Sciatic nerve (tissue), 2 donors: ENCODE results near the gene AJM1. TPM values are rescaled to one million over a fixed set of nuclear protein-coding genes. Genes with fewer than 3 reads are reported as not detected.
"Not testable (repeated sequence)": the region's sequence is repeated elsewhere in the genome, so short reads cannot be mapped to it uniquely, and the experiment has no call there.

Source experiments
- ATAC-seq: fragments of 200-7000 bp; cut with Tn5 transposase; one replicate; pipeline ENCODE4 v1.9.1; 2020; ENCODE audit warnings: mild to moderate bottlenecking, moderate library complexity
- DNase-seq: peaks from one replicate; pipeline ENCODE4 v3.0.0-alpha.2; 2020; ENCODE audit warnings: low spot score
- intact Hi-C: fragments of 100-400 bp; cut with DNase I; formaldehyde crosslinking; loops from one replicate; pipeline ENCODE4 v1.14.2; 2022
- total RNA-seq: library from RNA; stranded (reverse); fragmentation: NEBNext Ultra II Directional; extraction: Animal tissue kit (Norgen Biotek cat#: 25700); gene quantifications from one replicate; pipeline ENCODE4 v1.2.1, GENCODE V29; 2021
- donor health status: DM: no; HTN: no; CAD: no.
- donor health status: DM: no; HTN: no; CAD: no.

The AJM1 gene
- total RNA-seq, 1 donor from 2014 or later = 3.1 TPM

DNA sequence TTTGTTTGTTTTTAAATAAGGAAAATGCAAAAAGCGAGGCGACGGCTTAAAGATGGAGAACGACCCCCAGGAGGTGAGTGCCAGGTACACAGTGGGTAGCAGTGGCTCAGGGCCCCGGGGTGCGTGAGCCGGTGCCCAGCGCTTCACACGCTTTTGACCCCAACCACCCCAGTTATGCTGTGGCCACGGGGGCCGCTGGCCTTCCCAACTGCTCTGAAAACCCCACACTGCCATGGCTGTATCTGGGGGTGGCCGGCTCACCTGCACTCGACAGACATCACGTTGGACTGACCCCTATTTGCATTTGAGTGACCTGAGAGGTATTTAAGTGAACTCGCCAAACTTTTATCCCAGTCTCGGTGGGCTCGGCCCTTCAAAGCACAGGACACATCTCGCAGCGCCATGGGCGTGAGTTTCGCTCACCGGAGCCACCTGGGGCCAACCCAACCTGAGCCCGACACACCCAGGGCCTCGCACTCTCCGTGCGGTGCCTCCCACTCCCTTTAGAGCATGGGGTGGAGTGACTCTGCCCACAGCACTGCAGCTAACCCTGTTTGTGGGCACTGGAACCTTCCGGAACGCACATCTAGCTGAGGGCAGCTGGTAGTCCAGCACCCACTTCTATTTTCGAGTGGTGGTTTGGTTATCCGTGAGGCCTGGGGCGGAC, 13.7 kb upstream of the AJM1 start:
- DNase-seq (no peak), ATAC-seq (no peak)
- intact Hi-C loops = no loop called here

DNA sequence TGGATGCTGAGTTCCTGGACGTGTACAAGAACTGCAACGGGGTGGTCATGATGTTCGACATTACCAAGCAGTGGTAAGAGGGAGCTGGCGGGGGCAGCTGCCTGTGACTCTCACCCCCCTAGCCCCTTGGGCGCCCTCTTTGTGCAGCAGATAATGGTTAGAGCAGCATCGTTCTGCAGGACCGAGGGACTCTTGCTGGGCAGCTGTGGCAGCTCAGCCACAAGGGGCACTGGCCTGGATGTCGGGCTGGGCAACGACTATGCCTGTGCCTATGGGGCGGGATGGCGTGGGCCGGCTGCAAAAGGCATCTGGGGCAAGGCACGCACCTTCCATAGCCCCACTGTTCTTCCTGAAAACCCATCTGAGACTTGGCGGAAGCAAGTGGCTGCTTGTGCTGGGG, 12.9 kb upstream of the AJM1 start:
- ATAC-seq (no peak), DNase-seq (no peak)
- intact Hi-C loops = no loop called here

DNA sequence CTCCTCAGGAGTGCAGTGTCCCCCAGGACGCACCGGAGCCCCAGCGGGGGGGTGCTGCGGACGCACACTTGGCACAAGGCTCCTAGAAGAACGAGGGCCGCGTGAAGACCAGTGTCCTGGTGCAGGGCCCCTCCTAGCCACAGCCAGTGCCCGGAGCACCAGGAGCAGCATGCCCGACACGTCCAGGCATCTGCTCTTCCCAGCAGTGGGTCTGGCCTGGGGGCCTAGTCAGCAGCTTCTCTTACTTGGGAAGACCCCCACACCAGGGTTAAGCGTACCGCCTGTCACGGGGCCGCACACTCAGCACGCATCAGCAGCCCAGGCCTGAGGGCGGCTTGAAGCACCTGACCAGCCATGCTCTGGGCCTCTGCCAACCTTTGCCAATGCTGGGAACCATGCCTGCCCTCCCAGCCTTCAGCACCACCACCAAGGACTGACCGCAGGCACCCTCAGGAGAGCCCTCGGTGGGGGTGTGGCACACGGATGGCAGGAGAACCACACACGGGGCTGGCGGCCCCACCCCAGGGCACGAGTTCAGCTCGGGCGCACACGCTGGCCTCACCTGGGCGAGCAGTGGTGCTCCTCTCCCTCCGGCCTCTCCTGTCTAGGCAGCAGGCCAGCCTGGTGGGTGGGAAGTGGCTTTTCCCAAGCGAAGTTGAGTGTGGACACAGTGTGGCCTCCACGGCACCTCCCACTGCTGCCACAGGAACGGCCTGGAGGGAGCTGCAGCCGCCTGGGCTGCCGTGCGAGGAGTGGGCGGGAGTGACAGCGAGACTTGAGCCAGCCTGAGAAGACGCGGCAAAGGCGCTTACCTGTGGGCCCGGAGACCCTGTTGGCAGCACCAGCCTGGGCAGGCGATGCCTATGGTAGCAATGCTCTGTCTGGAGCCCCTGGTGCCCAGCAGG, 12.0 kb upstream of the AJM1 start:
- no peak for DNase-seq
- peak; percentile 9 for ATAC-seq
- intact Hi-C loops = no loop called here

DNA sequence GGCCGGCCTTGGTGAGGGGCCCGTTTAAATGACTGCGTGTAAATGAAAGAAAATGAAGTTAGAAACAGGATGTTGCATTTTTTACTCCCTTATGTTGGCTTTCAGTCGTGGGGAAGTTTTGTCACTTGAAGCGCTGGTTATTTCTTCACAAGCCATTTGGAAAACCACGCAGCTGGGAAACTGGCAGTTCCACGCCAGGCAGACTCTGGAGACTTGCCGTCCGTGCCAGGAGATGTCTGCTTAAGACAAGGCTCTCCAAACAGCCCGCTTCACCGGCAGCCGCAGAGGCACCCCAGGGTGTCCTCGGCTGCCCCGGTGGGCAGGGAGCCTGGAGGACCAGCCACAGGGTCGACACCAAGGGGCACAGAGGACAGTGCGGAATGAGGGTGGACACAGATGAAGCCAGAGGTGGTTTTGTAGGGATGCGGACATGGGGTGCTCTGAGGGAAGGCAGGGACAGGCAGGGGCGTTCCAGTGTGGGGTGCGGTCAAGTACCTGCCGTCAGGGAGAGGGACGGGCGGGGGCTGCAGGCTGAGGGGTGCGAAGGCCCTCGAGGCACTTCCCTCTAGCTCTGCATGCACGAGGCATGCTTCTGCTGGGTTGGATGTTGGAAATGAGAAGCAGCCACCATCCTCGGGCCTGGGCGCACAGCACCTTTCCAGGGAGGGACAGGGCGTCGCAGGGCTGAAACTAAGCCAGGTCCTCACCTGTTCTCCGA, 11.1 kb upstream of the AJM1 start:
- no peak for ATAC-seq
- intact Hi-C loops = no loop called here
- DNase-seq = no peak

DNA sequence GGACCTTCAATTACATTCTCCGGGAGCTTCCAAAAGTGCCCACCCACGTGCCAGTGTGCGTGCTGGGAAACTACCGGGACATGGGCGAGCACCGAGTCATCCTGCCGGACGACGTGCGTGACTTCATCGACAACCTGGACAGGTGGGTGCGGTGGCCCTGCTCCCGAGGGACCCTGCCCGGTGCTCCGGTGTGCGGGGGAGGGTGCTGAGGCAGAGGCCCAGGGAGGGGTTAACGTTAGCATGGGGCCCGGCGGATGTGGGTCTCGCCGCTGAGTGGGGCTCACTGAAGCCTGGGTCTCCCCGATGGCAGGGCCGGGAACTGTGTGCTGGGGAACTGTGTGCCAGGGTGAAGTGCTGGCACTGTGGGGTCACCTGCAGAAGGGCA, 10.6 kb upstream of the AJM1 start:
- intact Hi-C loops = no loop called here
- no peak for DNase-seq
- no peak for ATAC-seq

DNA sequence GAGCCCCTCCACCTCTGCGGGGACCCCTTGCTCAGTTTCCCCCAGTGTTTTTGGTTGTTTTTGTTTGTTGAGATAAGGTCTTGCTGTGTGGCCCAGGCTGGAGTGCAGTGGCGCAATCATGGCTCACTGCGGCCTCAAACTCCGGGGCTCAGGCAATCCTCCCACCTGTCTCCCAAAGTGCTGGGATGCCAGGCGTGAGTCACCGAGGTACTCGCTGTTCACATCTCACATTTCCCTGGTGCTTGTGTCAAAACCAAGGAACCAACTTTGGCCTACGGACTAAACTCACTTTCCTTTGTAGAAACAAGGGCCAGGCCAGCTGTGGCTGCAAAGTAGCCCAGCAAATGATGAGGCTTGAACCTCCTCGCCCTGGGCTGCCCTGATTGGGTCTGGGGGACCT, 9.7 kb upstream of the AJM1 start:
- intact Hi-C loops = no loop called here
- DNase-seq (no peak), ATAC-seq (no peak)

DNA sequence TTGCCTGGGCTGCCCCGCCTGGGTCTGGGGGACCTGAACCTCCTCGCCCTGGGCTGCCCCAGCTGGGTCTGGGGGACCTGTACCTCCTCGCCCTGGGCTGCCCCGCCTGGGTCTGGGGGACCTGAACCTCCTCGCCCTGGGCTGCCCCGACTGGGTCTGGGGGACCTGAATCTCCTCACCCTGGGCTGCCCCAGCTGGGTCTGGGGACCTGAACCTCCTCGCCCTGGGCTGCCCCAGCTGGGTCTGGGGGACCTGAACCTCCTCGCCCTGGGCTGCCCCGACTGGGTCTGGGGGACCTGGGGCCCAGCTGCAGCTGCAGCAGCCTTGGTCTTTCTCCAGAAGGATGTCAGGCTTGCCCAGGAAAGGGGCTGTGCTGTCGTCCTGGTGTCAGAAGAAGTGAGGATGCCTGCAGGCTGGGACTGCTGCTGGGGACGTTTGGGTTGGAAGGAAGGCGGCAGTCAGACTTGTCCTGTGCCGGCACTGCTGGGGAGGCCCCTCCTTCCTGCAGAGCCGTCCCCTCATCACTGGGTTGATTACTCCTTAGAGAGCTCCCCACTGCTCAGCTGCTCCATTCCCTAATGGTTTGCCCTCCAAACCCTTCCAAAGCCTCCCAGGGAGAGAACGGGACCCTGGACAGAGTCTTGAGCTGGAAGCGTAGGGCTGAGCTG, 8.8 kb upstream of the AJM1 start:
- ATAC-seq, DNase-seq, intact Hi-C loops: not testable (repeated sequence)

DNA sequence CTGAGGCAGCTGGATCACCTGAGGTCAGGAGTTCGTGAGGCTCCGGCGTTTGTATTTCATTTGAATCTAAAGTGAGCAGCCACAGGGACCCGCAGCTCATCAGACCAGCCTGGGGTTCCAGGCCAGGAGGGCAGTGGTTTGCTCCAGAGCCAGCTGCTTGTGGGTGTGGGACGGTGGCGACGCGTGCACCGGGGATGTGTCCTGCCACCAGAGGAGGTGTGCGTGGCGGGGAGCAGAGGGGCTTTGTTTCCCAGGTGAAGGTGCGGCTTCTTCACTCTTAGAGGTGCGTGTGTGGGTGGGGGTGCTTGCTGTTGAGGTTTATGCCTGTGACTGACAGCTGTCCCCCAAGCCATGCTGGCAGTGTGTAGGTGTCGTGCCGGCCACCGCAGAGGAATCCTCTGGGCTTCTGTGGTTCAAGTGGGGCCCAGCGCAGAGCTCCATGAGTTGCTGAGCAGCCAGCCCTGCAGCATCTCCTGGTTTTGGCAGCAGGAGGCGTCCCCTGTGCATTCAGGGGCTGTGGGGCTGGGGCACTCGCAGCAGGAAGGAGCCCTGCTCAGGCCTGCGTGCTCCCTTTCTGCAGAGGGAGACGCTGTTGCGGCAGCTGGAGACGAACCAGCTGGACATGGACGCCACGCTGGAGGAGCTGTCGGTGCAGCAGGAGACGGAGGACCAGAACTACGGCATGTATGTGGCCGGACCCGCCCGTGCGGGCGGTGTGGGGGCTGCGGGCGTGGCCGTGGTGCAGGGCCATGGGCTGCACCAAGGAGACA, 6.9 kb upstream of the AJM1 start:
- intact Hi-C loops = no loop called here
- DNase-seq = no peak

DNA sequence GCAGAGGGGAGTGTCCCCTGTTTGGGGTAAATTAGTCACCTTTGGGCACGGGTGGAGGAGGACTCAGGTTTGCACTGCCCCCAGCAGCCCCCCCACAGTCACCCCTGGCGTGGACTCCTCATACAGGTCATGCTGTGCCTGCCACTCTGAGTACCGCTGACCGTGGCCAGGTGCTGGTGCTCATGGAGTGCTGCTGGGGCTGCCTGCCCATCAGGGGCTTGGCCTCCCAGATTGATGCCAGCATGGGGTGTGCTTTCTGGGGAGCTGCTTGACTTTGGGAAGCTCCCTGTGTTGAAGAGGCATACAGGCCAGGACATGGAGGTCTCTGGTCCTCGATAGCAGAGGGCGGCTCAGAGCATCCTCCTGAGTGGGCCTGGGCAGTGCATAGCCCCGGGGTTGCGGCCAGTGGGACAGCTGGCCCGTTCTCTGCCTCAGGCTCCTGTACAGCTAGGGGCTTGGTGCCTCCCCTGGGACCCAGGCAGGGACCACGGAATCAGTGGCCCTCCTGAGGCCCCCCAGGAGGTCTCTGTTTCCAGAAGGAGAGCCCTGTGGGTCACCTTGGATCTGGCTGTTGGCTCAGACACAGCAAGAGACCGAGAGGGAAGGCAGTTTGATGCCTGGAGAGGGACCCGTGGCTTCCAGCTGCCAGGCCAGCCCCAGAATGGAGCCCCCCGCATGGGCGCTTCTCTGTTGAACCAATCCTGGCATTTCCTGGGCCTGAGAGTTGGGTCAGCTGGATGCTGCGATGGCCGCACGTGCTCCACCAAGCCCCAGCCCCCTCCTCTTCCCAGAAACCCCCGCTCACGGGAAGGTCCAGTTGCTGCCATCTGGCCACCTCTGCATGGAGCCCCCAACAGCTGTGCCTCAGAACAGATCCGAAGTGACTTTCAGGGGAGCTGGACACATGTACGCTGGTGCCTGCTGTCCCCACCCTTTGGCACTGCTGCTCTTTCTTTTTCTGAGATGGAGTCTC, 6.1 kb upstream of the AJM1 start:
- intact Hi-C loops = no loop called here
- no peak for ATAC-seq
- no peak for DNase-seq

More for the DNA sequence above, 6.9 kb upstream of the AJM1 start:
- no peak for ATAC-seq

DNA sequence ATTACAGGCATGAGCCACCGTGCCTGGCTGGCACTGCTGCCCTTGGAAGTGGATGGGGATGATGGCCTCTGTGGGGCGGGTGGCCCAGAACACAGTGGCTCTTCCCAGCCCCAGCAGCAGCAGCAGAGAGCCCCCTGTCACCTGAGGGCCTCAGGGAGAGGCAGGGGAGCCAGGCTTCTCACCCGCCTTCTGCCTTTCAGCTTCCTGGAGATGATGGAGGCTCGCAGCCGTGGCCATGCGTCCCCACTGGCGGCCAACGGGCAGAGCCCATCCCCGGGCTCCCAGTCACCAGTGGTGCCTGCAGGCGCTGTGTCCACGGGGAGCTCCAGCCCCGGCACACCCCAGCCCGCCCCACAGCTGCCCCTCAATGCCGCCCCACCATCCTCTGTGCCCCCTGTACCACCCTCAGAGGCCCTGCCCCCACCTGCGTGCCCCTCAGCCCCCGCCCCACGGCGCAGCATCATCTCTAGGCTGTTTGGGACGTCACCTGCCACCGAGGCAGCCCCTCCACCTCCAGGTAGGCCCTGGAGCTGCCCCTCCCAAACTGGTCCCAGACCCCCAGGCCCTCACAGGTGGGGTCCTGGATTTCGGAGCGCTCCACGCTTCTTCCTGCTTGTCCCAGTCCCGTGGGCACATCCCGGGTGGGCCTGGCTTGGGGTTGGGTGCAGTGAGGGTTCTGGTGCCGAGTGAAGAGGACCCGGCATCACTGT, 5.0 kb upstream of the AJM1 start:
- intact Hi-C loops = no loop called here
- DNase-seq (no peak), ATAC-seq (no peak)

DNA sequence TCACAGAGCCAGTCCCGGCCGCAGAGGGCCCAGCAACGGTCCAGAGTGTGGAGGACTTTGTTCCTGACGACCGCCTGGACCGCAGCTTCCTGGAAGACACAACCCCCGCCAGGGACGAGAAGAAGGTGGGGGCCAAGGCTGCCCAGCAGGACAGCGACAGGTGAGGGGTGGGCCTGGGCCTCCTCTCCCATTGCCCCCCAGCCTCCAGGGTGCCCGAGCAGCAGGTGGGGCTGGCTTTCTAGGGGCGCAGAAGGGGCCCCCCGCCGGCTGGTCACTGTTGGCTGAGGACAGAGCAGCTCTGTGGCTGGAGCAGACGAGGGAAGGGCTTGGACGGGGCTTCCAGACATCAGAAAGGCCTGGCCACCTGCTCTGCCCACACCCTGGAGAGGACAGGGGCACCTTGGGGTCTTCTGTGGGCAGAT, 4.4 kb upstream of the AJM1 start:
- DNase-seq, ATAC-seq, intact Hi-C loops: not testable (repeated sequence)

DNA sequence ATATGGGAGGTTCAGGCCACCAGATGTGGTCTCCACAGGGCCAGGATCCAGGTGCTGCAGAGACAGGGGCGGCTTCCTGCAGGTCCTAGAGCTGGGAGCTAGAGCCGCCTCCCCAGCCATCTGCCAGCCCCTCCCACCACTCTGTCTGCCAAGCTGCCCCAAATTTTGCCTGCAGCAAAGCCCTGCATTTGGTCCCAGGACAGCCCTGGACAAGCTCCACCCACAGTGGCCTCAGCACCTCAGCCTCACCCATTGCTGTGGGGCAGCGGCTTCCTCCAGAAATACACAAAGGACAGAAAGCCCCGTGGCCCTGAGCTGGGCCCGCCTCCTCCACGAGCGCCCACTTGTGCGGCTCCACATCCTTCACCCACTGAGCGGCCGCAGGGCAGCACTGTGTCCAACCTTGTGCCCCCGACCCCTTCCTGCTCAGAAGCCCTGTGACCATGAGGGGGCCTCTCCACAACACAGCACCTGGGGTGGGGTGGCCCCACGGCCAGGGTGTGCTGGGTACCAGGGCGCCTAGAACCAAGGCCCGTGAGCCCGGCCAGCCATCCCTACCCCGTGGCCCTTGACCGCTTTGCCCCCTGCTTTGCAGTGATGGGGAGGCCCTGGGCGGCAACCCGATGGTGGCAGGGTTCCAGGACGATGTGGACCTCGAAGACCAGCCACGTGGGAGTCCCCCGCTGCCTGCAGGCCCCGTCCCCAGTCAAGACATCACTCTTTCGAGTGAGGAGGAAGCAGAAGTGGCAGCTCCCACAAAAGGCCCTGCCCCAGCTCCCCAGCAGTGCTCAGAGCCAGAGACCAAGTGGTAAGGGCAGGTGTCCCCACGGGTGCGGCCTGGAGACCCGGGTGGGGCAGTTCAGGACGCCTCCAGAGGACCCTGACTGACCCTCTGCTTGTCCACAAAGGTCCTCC, 3.7 kb upstream of the AJM1 start:
- intact Hi-C loops = no loop called here

DNA sequence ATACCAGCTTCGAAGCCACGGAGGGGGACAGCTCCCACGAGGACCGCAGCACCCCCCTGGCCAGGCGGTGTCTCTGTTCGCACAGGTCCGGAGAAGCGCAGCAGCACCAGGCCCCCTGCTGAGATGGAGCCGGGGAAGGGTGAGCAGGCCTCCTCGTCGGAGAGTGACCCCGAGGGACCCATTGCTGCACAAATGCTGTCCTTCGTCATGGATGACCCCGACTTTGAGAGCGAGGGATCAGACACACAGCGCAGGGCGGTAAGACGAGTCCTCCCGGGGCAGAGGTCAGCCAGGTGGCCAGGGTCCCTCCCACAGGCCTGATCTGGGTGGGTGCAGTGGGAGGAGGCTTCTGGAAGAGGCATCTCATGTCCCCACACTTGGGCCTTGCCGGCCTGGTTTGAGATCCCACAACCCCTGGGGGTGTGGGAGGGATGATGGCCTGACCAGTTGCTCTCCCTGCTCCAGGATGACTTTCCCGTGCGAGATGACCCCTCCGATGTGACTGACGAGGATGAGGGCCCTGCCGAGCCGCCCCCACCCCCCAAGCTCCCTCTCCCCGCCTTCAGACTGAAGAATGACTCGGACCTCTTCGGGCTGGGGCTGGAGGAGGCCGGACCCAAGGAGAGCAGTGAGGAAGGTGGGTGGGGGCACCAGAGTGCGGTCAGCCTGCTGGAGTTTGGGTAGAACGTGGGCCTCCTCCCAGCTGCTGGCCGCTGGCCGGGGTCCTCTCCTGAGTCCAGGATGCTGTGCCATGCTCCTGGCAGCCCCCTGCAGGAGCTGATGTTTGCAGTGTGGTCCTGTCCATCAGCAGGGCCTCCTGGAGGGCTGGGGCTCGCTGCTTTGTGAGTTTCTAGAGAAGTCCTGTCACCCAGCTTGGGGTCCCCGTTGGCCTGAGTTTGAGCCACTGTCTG, 2.8 kb upstream of the AJM1 start:
- DNase-seq (no peak), ATAC-seq (no peak)
- intact Hi-C loops = loop anchor here (10.0 kb wide), 1 partner anchor 185 kb away; the partner anchor contains the start of gene ABCA2

More for the DNA sequence above, 3.7 kb upstream of the AJM1 start:
- DNase-seq (no peak), ATAC-seq (no peak)

DNA sequence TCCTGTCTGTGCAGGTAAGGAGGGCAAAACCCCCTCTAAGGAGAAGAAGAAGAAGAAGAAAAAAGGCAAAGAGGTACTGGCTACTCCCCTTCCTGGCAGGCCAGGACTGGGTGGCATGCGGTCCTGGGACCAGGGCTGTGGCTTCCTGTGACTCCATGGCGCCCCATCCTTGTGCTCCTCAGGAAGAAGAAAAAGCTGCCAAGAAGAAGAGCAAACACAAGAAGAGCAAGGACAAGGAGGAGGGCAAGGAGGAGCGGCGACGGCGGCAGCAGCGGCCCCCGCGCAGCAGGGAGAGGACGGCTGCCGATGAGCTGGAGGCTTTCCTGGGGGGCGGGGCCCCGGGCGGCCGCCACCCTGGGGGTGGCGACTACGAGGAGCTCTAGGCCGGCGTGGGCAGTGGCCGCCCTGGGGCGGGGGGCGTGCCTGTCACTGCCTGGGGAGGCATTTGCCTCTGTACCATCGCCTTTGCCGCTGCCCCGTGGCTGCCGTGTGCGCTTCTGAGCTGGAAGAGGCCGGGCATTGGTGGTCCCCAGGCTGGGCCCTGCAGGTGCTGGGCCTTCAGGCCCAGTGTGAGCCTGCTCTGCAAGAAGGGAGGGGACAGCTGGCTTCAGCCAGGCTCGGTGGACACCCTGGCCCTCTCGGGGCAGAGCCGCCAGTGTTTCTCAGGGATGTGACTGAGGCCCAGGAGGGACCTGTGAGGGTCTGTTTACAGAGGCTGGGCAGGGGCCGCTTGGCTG, 2.0 kb upstream of the AJM1 start:
- intact Hi-C loops = loop anchor here (10.0 kb wide), 1 partner anchor 184 kb away; the partner anchor contains the start of gene ABCA2
- ATAC-seq (no peak), DNase-seq (no peak)
